ENCODE measurements around the gene ENOX1.
A peak's percentile ranks its signal among the peaks of the same experiment; 100 is the strongest.
"Not testable (repeated sequence)": the region's sequence is repeated elsewhere in the genome, so short reads cannot be mapped to it uniquely, and the experiment has no call there.

Gene ENOX1

DNA sequence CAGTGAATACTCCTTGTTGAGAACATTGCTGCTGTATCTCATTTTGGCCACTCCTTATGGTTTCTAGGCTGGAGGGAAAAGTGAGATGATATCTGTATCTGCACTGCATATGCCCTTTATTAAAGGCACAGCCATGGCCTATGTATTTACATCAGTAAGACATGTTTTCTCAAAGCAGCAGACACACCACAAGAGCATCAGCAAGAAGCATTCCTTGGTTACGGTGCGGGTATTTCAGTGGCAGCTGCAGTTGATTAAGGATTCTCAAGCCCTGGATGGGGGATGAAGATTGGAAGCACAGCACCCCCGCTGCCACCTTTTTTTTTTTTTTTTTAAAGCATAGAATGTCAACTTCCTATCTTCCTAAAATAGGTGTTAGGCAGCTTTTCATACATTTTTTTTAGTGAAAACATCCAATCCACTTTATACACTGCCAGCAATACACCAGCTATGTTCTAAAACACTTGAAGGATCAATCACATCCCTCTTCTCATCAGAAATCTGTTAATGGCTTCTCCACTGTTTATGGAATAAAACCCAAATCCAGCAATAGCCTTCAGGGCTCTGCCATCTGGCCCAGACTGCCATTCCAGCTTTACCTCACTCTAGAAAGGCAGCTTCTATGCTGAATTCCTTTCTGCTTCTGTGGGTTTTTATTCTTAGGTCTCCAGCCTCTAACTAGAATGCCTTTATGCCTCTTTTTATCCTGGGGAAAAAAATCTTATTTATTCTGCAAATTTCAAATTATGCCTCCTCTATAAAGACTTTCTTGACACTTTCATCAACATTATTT, 432.4 kb downstream of the ENOX1 start:
- DNase-seq (ENCODE audit: low read depth) = no peak

- DNase-seq (ENCODE audit: low read depth) = no peak
Measured at GRCh38 chr13:43353631-43354030, 433.1 kb downstream of the ENOX1 start.

- DNase-seq (ENCODE audit: low read depth) = not testable (repeated sequence)
Measured at GRCh38 chr13:43351612-43352011, 435.2 kb downstream of the ENOX1 start.

DNA sequence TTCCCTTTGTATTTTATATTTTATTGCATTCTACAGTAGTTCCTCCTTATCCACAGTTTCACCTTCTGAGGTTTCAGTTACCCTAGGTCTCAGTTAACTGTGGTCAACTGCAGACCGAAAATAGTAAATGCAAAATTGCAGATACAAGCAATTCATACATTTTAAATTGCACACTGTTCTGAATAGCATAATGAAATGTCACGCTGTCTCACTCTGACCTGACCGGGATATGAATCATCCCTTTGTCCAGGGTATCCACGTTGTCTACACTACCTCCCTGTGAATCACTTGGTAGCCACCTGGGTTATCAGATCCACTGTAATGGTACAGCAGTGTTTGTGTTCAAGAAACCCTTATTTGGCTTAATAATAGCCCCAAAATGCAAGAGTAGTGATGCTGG, 438.4 kb downstream of the ENOX1 start:
- no peak for DNase-seq (ENCODE audit: low read depth)

DNA sequence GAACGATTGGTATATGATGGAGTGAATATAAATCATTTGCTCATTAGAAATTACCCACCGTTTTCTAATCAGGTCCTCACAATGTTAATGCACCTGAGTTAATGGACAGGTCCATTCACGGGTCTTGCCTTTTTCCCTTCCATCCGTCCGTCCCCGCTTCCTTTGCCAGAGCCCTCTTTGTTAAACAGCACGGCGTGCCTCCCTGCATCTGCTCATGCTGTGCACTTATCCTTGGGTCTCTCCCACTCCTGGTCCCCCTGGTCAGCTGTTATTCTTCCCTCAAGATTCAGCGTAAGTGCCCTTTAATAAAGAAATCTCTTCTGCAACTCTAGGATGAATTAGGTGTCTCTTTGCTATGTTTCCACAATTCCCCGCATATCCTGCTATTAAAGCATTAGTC, 438.9 kb downstream of the ENOX1 start:
- no peak for DNase-seq (ENCODE audit: low read depth)

DNA sequence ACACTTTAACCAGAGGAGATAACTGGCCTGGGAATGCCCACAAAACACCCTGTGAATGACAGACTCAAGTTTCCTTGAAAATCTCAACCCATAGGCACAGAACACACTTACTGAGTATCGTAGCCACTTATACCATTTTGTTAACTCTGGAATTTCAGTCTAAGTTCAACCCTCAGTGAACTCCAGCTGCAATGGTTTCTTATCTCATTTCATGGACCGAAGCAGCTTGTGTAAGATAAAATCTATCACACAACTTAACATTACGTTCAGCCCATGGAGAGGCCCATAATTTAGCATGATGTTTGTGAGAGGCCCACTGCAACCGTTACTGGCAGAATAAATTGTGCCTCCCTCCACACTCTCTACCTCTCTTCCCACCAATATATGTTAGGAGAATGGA, 440.3 kb downstream of the ENOX1 start:
- DNase-seq (ENCODE audit: low read depth) = no peak

DNA sequence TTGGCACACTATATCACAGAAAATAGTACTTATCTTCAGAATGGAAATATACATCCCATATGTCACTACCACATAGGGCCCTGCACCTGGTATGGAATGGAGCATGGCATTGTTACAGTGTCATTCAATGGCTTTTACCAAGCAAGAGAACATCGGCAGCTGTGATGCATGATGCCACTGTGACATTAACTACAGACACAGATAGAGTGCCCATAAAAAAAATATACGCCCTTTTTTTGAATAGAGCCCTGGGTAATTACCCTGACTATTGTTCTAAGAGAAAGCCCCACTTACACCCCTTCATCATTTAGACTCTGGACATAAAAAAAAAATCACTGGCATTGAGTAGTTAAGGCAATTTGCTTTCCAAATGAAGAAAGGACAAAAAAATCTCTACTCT, 443.1 kb downstream of the ENOX1 start:
- no peak for DNase-seq (ENCODE audit: low read depth)

DNA sequence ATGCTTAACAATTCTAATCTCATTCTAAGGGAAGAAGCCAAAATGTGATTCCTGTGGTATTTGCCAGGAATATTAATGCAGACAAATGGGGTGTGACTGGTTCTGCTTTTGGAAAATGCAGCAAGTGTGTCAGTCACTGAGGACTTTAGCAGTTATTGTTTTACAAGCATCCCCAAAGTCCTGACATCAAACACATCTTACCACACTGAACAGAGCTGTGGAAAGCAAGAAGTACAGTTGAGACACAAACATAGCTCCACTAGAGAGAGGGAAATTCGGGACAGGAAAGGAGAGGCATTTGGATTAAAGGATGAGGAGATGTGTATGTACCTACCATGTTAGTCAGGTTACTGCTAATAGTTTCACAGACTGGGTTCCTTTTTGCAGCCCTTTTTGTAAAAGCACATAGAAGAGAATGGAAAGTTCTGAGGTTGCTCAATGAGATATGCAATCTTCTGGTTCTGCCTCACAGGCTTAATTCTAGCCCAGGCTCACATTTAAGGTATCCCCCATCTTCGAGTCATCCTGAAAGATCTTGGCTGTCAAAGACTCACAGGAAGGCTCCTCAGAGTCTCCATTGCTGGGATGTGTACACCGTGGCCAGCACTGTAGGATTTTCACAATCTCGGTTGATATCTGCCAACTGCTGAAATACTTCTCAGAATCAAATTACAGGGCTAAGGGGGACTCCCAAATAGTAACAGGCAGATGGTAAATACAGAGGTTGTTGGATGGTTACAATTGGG, 446.8 kb downstream of the ENOX1 start:
- DNase-seq (ENCODE audit: low read depth) = no peak

DNA sequence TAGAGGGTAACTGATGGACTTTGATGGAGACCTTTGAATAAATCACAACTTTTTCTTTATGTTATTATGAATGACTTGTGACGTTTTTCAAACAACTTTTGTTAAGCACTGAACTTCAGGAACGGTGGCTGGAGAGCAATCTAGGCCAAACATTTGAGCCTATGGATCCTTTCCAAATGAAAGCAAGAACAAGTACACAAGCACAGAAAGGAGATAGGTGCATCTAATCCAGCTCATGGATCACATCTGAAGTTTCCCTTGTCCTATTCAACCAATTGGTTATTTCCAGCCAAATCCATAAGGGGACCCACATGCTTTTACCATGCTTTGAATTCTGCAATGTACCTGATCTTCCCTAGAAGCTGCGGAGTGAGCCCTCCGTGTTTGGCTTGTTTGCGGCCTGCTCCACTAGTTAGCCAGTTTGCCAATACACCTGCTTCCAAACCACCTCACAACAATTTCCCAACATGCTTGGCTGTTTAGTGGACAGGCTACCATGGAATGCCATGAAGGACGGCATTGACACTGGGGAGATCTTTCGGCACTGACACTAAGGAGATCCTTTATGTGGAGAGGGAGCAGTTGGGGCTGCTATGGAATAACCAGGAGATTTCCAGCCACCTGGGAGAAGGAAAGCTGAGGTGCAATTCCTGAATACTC, 447.5 kb downstream of the ENOX1 start:
- DNase-seq (ENCODE audit: low read depth) = no peak

- no peak for DNase-seq (ENCODE audit: low read depth)
Measured at GRCh38 chr13:43335764-43336163, 451.0 kb downstream of the ENOX1 start.

- no peak for DNase-seq (ENCODE audit: low read depth)
Measured at GRCh38 chr13:43333176-43333575, 453.6 kb downstream of the ENOX1 start.

DNA sequence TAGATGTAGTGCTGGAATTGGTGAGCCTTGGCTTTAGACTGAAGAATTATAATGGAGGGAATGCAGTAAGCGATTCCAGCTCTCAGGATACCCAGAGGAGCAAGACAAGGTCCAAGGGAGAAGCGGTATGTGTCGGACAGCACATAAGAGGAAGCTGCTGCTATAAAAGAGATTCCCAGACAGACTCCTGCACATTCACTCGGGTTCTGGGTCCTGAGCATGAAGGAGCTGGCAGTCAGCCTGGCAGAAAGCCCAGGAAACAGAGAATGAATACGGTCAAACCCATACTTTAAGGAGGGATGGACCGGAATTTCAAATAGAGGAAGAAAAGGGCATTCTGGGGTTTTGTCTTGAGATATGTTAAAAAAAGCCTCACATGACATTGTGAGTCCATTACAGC, 455.1 kb downstream of the ENOX1 start:
- DNase-seq (ENCODE audit: low read depth) = no peak

GRCh38 chr13:43329702-43330101, 457.1 kb downstream of the ENOX1 start:
- no peak for DNase-seq (ENCODE audit: low read depth)

DNA sequence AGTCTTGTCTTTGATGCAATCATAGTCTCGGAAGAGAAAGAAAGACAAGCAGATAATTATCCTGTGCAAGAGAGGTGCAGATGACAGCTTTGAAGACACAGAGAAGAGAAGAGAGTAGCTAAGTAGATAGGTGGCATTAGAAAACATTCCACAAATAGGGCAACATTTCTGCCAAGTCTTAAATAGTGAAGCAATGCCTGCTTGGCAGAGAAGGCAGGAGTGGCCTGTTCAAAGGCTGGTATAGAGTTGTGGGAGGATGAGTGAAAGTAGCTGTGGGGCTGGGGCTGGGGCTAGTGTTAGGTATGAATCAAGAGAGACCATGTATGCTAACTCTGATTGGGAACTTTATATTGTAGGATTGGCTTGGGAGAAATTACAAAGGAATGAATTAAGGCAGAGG, 457.9 kb downstream of the ENOX1 start:
- DNase-seq (ENCODE audit: low read depth) = no peak

GRCh38 chr13:43326100-43326499, 460.7 kb downstream of the ENOX1 start:
- DNase-seq (ENCODE audit: low read depth) = no peak

GRCh38 chr13:43325636-43326035, 461.1 kb downstream of the ENOX1 start:
- DNase-seq (ENCODE audit: low read depth) = no peak

DNA sequence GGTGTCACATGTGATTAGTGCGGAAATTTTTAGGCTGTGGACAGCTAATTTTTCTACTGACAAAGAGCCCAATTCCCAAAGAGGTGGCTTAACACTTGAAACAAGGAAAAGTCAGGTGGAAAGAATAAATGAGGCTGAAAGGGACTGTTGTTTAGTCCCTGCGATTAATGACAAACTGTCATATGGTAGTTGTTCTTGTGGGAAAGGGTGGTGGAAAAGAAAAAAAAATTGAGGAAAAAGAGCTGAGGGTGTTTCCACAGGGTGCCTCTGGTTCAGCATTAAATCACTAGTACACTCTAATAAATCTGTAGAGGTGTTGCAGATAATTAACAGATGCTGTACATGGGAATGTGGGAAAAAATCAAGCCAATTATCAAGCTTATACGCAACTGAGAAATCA, 462.6 kb downstream of the ENOX1 start:
- no peak for DNase-seq (ENCODE audit: low read depth)

GRCh38 chr13:43319617-43320444, 466.9 kb downstream of the ENOX1 start:
- DNase-seq (ENCODE audit: low read depth) = no peak

DNA sequence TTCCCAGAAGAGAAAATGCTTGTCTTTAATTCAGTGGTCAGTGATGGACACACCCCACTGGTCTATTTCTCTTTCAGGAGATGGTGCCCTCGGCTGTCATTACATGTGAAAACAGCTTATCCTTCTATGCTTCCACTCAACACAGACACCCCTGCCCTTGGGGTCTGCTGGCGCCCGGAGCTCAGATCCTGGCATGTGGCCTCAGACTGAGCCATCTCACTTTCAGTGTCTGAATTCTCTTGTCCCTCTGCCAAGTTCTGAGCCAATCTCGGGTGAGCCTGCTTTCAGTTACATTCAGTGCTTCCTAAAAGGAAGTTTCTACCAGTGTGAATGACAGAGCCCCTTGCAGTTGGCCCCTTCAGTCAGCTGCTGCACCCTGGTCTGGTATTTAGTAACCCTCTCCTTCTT, 469.8 kb downstream of the ENOX1 start:
- DNase-seq (ENCODE audit: low read depth) = peak; percentile 49

DNA sequence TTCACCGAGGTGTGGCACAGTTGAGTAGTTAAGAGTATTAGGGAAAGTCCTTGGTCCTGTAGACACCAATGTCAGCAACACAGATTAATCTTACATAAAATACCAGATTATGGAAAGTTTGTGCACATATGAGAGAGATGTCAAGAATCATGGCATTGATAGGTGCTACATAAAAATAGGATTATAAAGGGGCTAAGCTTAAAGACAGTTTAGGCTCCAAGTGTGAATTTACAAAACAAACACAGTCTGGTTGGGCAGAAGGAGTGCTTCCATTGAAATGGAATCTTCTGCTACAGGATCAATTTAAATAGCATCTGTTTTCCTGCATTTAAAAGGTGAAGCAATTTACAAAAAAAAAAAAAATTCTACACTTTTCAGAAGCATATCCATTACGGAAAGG, 470.5 kb downstream of the ENOX1 start:
- DNase-seq (ENCODE audit: low read depth) = no peak

GRCh38 chr13:43315522-43315921, 471.2 kb downstream of the ENOX1 start:
- DNase-seq (ENCODE audit: low read depth) = no peak

DNA sequence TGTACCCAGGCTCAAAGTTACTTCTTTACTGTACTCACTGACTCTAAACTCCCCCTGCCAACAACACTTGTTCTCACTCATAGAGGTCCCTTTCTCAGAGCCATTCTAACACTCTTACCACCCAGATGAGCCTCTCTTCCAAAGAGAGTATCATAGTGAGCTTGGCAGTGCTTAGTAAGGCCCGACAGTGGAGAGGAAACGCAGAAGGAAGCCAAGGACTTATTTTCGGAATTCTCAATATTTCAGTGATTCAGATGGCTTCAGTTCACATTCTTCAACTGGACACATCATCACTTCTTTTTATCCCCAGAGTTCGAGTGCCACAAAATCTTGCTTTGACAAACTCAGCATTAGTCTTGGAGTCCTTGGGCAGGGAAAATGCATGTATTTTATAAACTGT, 477.5 kb downstream of the ENOX1 start:
- DNase-seq (ENCODE audit: low read depth) = no peak
